RKO (cell line): ENCODE measurements around the gene ANKRD12.
A peak's percentile ranks its signal among the peaks of the same experiment; 100 is the strongest.
"Not testable (repeated sequence)": the region's sequence is repeated elsewhere in the genome, so short reads cannot be mapped to it uniquely, and the experiment has no call there.

Experiments used
- DNase-seq: peaks from one replicate; pipeline ENCODE4 v3.0.0-alpha.2; 2016; ENCODE audit warnings: low spot score

The ANKRD12 gene

DNA sequence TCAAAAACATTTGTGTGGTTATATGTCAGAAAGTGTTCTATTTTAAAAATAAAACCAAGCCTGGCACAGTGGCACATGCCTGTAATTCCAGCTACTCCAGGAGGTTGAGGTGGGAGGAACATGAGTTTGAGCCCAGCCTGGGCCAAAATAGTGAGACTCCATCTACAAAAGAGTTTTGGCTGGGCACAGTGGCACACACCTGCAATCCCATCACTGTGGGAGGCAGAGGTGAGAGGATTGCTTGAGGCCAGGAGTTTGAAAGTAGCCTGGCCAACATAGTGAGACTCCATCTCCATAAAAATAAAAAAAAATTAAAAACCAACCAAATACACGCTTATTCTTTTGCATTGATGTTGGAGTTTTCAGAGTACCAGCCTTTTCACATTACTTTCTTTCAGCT is 9.6 kb downstream of the ANKRD12 start:
- no peak for DNase-seq

DNA sequence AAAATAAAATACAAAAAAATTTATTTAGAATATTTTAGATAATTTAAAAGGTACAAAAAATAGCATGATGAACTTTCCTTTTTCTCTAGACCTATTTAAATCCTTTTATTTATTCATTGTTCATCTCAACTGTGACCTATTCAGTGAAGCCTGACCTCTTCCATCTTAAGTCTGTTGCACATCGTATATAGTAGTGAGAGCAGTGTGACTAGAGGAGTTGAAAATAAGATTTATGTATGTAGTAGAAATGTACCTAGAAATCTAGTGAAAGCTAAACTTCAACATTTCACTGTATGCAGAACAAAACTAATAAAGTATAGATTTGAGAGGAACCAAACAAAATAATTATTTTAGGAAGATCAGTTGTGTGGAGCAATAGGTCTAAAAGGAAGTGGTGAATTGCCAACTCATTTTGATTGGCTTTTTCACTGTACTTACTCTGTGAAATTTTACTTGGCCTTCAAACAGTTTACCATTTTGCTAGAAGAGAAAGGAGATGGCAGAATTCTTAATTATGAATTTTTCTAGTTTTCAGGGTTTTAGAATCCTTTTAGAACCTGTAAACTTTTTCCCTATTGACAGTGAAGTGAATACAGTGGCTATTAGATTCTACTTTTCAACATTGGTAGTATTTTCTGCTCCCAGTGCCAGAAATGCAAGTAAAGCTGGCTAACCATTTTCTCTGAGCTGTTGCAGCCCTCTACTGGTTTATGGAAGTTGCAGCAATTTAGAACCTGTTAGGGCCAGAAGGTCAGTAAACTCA is 11.0 kb downstream of the ANKRD12 start:
- DNase-seq, result peak; percentile 88

DNA sequence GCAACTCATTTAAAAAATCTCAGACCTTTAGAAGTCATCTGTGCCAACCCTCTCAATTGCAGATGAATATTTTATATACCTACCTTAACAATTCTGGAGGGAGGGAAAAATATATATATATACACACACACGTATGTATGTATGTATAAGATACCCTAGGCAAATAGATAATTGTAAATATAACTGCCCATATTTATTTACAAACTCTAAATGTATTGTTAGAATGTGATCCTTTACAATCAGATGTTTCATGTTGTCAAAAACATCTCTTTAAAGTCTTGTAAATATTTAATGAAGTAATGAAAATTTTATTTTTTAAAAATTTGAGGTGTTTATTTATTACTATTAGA is 11.6 kb downstream of the ANKRD12 start:
- DNase-seq, result no peak

DNA sequence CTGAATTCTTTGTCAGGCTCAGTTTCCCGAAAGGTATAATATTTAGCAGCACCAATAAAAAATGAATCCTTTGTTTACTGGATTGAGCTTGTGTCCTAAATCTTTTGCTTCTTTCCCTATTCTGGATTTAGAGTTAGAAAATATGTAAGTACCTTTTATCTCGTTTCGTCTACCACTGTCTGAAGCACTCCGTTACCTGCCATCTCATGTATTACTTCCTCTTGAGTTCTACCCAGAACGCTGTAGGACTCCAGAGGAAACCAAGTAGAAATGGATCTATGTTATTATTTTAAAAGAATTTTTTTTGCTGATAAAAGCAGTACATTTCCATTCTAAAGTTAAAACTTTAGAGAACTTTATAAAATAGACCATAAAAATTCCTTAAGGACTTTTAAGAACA is 13.5 kb downstream of the ANKRD12 start:
- DNase-seq, result no peak

DNA sequence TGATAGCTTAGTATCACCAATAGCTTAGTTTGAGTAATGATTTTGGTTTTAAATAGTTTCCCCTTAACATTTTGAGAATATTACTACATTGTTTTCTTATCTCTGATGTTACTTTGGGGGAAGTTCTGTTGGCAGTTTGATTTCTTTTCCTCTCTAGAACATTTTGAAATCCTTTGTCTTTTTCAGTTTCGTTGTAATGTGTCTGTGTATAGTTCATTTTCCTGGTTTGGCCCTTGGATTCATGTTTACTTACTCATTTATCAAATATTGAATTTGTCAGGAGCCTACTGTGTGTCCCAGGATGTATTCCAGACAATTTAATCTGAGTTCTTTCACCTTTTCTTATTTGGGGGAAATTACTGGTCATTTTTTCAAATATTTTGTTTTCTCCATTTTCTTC is 16.7 kb downstream of the ANKRD12 start:
- no peak for DNase-seq

DNA sequence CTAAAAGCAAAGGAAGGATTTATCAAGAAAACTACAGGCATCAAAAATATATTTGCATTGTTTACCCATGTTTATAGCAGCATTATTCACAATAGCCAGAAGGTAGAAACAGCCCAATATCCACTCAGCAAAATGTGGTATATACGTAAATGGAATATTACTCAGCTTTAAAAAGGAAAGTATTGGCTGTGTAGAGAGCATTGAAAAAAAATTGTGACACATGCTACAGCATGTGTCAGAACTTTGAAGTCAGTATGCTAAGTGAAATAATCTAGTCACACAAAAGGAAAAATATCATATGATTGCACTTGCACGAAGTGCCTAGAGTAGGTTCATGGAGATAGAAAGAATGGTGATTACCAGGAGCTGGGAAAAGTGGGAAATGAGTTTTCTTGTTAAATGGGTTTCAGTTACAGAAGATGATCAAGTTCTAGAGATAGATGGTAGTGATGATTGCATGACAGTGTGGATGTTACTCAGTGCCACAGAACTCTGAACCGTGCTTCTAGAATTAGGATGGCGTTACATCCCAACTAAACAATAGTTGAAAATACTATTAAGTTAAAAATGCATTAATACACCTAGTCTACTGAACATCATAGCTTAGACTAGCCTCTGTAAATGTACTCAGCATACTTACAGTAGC is 20.1 kb downstream of the ANKRD12 start:
- no peak for DNase-seq

DNA sequence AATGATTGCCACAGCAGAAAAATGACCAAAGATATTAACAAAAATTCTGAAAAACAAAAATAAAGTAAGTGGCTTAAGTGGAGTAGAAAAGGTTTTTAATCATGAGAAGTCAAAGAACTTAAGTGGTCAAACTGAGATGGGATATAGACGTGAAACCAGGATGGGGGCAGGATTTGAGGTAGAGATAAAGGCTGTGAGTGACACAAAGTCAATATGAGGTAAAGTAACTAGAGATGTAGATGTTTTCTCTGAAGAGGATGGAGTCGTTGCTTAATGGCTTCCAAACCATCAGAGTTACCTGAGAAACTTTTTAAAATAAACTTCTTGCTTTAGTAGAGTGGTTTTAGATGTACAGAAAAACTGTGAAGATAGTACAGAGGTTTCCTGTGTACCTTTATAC is 21.2 kb downstream of the ANKRD12 start:
- DNase-seq, result no peak

DNA sequence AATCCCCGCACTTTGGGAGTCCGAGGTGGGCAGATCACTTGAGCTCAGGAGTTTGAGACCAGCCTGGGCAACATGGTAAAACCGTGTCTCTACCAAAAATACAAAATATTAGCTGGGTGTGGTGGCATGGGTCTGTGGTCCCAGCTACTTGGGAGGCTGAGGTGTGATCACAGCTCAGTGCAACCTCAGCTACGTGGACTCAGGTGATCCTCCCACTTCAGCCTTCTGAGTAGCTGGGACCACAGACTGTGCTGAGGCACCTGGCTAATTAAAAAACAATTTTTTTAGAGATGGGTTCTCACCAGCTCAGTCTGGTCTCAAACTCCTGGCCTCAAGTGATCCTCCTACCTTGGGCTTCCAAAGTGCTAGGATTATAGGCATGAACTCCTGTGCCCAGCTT is 23.4 kb downstream of the ANKRD12 start:
- no peak for DNase-seq

DNA sequence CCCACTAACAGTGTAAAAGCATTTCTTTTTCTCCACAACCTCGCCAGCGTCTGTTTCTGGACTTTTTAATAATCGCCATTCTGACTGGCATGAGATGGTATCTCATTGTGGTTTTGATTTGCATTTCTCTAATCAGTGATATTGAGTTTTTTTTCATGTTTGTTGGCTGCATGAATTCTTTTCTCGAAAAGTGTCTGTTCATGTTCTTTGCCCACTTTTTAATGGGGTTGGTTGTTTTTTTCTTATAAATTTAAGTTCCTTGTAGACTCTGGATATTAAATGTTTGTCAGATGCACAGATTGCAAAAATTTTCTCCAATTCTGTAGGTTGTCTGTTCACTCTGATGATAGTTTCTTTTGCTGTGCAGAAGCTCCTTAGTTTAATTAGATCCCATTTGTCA is 26.1 kb downstream of the ANKRD12 start:
- not testable (repeated sequence) for DNase-seq

DNA sequence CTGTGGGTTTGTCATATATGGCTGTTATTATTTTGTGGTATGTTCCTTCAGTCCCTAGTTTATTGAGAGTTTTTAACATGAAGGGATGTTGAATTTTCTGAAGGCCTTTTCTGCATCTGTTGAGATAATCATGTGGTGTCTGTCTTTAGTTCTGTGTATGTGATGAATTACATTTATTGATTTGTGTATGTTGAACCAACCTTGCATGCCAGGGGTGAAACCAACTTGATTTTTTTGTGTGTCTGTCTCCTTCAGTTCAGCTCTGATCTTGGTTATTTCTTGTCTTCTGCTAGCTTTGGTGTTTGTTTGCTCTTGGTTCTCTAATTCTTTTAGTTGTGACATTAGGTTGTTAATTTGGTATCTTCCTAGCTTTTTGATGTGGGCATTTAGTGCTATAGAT is 27.6 kb downstream of the ANKRD12 start:
- not testable (repeated sequence) for DNase-seq

DNA sequence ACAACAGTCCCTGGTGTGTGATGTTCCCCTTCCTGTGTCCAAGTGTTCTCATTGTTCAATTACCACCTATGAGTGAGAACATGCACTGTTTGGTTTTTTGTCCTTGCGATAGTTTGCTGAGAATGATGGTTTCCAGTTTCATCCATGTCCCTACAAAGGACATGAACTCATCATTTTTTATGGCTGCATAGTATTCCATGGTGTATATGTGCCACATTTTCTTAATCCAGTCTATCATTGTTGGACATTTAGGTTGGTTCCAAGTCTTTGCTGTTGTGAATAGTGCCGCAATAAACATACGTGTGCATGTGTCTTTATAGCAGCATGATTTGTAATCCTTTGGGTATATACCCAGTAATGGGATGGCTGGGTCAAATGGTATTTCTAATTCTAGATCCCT is 29.3 kb downstream of the ANKRD12 start:
- not testable (repeated sequence) for DNase-seq

DNA sequence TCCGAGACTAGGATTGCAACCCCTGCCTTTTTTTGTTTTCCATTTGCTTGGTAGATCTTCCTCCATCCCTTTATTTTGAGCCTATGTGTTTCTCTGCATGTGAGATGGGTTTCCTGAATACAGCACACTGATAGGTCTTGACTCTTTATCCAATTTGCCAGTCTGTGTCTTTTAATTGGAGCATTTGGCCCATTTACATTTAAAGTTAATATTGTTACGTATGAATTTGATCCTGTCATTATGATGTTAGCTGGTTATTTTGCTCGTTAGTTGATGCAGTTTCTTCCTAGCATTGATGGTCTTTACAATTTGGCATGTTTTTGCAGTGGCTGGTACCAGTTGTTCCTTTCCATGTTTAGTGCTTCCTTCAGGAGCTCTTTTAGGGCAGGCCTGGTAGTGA is 32.9 kb downstream of the ANKRD12 start:
- not testable (repeated sequence) for DNase-seq

DNA sequence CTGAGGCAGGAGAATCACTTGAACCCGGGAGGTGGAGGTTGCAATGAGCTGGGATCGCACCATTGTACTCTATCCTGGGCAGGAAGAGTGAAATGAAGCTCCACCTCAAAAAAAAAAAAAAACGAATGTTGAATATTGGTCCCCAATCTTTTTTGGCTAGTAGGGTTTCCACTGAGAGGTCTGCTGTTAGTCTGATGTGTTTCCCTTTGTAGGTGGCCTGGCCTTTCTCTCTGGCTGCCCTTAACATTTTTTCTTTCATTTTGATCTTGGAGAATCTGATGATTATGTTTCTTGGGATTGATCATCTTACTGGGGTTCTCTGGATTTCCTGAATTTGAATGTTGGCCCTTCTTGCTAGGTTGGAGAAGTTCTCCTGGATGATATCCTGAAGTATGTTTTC is 35.3 kb downstream of the ANKRD12 start:
- DNase-seq, result not testable (repeated sequence)

DNA sequence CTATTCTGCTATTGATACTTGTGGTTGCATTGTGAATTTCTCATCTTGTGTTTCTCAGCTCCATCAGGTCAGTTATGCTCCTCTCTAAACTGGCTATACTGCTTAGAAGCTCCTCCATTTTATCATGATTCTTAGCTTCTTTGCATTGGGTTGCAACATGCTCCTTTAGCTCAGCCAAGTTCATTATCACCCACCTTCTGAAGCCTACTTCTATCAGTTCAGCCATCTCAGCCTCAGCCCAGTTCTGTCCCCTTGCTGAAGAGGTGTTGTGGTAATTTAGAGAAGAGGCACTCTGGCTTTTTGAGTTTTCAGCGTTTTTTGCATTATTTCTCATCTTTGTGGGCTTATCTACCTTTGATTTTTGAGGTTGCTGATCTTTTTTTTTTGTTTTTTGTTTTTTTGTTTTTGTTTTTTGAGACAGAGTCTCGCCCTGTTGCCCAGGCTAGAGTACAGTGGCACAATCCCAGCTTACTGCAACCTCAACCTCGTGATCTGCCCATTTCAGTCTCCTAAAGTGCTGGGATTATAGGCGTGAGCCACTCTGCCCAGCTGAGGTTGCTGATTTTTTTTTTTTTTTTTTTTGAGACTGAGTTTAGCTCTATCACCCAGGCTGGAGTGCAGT is 36.0 kb downstream of the ANKRD12 start:
- no peak for DNase-seq

DNA sequence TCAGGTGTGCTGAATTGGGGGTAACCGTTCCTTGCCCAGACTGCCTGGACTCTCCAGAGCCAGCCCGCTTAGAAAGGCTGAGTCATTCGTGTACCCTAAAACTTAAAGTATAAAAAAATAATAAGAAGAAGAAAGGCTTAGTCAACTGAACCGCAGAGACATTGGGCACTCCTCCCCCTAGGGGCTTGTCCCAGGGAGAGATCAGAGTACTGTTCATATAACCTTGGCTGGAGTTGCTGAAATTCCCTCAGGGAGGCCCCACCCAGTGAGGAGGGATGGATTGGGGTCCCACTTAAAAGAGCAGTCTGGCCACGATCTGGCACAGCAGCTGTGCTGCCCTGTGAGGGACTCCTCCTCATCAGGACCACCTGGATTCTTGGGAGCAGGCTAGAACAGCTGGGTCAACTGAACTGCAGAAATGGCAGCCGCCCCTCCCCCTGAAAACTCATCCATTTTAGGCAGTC is 37.2 kb downstream of the ANKRD12 start:
- DNase-seq, result no peak

DNA sequence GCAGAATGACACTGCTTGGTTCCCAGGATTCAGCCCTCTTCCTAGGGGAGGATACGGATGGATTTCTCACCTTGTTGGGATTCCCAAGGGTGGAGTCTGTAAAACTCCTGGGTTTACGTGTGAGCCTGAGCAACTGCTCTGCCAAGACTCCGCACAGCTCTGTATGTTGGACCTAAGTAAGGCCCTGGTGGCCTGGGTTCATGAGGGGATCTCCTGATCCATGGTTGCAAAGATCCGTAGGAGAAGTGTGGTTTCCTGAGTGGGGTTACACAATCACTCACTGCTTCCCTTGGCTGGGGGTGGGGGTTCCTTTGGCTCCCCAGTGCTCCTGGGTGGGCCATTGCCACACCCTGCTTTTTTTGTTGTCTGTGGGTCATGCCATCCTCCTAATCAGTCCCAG is 37.7 kb downstream of the ANKRD12 start:
- no peak for DNase-seq

DNA sequence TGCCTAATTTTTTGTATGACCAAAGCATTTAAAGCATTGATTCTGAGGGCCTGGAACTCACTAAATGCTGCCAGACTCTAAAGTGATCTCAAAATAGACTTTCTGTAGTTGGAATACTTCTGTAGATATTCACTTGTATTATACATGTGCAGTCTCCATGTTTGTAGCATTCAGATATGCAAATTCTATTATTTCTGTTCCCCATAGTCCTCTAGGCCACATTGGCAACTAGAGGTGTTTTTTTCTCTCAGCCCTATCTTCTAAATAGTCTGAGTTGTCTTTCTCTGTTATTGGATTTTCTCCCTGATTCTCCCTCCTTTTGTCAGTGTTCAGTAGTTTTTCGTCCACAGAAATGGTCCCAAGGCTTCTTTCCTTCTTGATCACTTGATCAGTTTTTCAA is 38.5 kb downstream of the ANKRD12 start:
- no peak for DNase-seq

DNA sequence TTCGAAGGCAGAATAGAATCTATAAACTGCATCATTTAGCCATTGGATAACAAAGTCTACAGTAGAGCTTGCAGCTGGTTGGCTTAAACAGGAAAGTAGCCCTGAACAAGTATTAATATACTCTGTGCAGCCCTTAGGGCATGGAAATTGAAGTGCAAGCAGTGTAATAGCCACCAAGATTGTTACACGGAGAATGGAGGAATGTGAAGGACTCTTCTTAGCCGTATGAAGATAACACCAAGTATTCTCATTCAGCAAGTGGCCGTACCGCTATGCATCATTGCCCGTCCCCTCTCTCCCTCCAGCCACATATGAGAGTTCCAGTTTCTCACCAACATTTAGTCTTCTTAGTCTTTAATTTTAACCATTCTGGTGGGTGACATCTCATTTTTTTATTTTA is 40.5 kb downstream of the ANKRD12 start:
- DNase-seq, result no peak

DNA sequence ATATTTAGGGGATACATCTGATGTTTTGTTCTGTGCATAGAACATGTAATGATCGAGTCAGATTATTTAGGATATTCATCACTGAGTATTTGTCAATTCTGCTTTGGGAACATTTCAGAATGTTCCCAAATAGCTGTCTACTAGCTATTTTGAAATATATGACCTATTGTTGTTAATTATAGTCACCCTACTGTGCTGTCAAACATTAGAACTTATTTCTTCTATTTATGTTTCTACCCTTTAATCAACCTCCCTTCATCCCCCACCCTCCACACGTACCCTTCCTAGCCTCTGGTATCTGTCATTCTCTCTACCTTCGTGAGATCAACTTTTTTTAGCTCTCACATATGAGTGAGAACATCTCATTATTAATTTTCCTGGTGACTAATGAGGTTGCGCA is 40.9 kb downstream of the ANKRD12 start:
- DNase-seq, result no peak

DNA sequence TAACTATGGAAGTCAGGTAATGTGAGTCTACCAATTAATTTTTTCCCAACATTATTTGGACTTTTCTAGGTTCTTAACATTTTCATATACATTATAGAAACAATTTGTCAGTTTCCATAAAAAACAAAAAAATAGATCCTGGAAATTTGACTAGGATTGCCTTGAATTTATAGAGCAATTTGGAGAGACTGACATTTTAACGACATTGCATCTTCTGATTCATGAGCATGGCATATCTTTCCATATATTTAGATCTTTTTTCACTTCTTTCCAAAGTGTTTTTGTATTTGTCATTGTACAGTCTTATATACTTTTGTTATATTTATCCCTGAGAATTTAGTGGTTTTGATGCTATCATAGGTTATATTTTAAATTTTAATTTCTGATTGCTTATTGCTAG is 42.0 kb downstream of the ANKRD12 start:
- no peak for DNase-seq

DNA sequence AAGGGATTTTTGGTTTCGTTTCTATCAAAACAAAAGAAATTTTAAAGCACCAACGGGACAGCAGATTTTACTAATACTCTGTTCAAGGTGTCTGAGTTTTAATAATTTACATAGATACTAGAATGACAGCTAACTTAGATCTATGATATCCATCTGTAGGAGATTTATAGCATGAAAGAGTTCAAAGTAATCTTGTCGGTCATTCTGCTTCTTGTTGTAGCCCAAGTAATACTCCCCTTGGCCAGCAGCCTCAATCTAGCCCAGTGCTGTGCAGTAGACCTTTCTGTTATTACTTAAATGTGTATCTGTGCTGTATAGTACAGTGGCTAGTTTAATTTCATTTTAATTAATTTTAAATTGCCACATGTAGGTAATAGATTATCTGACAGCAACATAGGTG is 44.7 kb downstream of the ANKRD12 start:
- no peak for DNase-seq

DNA sequence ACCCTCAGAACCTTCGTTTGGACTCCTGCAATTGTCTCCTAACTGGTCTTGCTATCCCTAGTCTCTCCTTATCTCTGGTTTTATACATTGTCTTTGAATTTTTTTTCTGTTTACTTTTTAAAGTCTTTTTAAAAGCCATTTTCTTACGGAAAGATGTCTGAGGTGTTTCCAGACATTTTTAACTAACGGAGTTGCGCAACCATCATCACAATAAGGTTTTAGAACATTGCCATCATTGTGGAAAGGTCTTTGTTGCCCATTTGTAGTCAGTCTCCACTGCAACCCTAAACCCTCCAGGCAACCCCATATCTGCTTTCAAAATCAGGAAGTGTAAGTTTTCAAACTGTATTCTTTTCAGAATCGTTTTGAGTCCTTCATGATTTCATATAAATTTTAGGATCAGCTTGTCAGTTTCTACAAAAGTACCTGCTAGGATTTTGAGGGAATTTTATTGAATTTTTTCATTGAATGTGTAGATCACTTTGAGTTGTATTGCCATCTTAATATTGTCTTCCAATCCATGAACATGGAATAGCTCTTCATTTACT is 46.3 kb downstream of the ANKRD12 start:
- no peak for DNase-seq

DNA sequence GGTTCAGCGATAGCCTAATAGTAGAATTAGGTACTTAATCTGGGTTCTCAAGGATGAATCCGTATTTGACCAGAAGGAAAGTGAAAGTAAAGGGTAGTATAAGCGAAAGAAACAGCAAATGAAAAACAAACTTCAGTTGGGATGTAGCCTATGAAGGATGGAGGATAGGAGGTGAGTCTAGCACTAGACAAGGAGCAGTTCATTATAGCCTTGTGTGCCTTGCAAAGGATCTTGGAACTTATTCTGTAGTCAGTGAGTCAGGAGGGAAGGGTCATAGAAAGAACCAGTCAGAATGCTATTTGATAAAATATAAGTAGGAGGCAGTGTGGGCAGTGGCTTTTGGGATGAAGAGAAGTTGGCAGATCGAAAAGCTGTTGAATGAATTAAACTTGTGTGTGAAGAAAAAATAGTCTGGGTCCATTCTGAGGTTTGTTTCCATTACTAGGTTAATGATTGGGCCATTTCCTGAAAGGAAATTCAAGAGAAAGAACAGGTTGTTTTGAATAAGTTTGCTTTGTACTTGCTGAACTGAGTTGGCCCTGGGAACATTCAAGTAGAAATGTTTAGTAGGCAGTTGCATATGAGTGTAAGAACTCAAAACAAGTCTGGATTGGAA is 48.5 kb downstream of the ANKRD12 start:
- DNase-seq, result no peak
